ENCODE results near the gene PLAGL2.

The PLAGL2 gene

DNA sequence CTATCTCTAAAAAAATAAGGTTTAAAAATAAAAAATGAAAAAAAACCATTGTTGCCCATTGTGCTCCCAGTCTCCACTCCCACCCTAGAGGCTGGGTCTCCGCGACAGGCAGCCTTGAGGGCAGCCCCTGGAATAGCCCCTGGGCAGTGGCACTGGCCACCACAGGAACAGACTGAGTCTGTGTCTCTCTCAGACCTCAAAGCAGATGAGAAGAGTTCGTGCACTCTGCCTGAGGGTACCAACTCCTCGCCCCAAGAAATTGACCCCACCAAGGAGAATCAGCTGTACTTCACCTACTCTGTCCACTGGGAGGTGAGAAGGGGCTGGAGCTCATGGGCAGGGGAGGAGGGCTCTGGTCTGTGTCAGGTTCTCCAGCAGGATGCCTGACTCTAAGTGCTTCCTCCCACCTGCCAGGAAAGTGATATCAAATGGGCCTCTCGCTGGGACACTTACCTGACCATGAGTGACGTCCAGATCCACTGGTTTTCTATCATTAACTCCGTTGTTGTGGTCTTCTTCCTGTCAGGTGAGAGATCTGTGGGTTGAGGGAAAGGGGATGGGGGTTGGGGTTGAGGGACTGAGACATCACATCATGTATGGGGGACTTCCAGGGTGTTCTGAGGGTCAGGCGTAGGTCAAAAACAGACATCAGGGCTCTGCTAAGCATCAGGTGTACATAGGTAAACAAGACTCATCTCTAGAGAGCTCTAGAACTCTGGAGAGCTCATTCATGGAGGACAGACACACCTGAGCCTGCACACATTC, 62.5 kb downstream of the PLAGL2 start:
- DNase-seq = no peak

DNA sequence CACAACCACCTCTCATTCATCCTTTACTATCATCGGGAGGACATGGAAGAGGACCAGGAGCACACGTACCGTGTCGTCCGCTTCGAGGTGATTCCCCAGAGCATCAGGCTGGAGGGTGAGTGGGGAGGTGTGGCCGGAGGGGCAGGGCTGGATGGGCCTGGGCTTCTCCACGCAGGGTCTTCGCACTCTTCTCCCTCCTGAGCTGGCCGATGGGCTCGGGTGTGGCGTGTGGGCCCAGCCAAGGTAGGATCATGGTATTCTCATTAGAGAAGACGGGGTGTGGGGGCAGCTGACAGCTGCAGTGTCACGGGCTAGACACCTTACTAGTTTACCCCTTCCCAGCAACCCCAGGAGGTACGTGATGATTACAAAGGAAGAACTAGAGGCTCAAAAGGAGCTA, 64.6 kb downstream of the PLAGL2 start:
- DNase-seq = no peak

Measured in activated CD8-positive, alpha-beta memory T cell treated with anti-CD3 and anti-CD28 coated beads for 24 hours (primary cell).